ENCODE measurements around the gene SLMAP. TPM values are rescaled to one million over a fixed set of nuclear protein-coding genes. Genes with fewer than 3 reads are reported as not detected.

Gene SLMAP
- total and polyA plus RNA-seq, 2 of the 13 experiments (the other 11 are each of a cell fraction or from before 2014, with no cell fraction given), result 24.0 to 48.3 TPM

DNA sequence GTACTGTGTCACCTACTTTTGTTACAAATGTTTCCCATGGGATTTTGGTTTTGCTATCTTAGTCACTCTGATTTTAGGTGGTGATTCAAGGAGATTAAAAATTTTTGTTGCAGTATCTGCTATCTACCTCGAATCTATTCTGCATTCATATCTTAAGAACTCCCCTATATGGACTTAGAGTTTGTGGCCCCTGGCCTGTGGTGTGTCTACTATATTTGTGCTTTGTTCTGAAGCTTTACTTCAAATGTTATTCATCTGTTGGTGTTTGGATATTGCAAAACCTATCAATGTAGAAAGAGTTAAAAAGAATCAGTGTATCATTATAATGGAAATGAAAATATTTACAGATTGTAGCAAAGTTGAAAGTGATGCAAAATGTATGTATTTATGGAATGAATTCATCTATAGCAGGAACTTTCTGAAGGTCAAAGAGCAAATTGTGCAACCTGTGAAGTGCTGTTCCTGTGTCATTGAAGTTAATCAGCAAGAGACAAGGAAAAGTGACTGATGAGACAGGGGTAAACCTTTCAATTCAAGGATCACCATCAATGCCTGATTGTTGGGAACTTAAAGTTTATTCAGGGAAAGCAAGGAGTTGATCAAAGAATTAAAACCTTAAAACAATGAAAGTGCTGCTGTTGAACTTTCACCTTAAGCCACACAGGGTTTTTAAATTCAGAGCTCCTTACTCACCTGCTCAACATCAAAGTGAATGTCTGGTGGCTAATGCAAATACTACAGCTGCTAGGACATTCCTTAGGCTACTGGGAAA lies 71.0 kb downstream of the SLMAP start (continued):
- TF ChIP-seq, protein P1, sequence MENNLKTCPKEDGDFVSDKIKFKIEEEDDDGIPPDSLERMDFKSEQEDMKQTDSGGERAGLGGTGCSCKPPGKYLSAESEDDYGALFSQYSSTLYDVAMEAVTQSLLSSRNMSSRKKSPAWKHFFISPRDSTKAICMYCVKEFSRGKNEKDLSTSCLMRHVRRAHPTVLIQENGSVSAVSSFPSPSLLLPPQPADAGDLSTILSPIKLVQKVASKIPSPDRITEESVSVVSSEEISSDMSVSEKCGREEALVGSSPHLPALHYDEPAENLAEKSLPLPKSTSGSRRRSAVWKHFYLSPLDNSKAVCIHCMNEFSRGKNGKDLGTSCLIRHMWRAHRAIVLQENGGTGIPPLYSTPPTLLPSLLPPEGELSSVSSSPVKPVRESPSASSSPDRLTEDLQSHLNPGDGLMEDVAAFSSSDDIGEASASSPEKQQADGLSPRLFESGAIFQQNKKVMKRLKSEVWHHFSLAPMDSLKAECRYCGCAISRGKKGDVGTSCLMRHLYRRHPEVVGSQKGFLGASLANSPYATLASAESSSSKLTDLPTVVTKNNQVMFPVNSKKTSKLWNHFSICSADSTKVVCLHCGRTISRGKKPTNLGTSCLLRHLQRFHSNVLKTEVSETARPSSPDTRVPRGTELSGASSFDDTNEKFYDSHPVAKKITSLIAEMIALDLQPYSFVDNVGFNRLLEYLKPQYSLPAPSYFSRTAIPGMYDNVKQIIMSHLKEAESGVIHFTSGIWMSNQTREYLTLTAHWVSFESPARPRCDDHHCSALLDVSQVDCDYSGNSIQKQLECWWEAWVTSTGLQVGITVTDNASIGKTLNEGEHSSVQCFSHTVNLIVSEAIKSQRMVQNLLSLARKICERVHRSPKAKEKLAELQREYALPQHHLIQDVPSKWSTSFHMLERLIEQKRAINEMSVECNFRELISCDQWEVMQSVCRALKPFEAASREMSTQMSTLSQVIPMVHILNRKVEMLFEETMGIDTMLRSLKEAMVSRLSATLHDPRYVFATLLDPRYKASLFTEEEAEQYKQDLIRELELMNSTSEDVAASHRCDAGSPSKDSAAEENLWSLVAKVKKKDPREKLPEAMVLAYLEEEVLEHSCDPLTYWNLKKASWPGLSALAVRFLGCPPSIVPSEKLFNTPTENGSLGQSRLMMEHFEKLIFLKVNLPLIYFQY (CRISPR knock-in tag; IDR thresholded peaks at IDR 0.05; ENCODE audit: borderline replicate concordance), result no peak
- TF ChIP-seq, protein P2, sequence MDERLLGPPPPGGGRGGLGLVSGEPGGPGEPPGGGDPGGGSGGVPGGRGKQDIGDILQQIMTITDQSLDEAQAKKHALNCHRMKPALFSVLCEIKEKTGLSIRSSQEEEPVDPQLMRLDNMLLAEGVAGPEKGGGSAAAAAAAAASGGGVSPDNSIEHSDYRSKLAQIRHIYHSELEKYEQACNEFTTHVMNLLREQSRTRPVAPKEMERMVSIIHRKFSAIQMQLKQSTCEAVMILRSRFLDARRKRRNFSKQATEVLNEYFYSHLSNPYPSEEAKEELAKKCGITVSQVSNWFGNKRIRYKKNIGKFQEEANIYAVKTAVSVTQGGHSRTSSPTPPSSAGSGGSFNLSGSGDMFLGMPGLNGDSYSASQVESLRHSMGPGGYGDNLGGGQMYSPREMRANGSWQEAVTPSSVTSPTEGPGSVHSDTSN (CRISPR knock-in tag; IDR thresholded peaks at IDR 0.05), result no peak
- peak; percentile 96 for TF ChIP-seq CEBPB (IDR thresholded peaks at IDR 0.05; ENCODE audit: borderline replicate concordance, low read depth, low read length)
- no peak for TF ChIP-seq ZNF350 (CRISPR knock-in tag; IDR thresholded peaks at IDR 0.05; ENCODE audit: borderline replicate concordance, low read depth)
- TF ChIP-seq, protein P3, sequence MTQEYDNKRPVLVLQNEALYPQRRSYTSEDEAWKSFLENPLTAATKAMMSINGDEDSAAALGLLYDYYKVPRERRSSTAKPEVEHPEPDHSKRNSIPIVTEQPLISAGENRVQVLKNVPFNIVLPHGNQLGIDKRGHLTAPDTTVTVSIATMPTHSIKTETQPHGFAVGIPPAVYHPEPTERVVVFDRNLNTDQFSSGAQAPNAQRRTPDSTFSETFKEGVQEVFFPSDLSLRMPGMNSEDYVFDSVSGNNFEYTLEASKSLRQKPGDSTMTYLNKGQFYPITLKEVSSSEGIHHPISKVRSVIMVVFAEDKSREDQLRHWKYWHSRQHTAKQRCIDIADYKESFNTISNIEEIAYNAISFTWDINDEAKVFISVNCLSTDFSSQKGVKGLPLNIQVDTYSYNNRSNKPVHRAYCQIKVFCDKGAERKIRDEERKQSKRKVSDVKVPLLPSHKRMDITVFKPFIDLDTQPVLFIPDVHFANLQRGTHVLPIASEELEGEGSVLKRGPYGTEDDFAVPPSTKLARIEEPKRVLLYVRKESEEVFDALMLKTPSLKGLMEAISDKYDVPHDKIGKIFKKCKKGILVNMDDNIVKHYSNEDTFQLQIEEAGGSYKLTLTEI (CRISPR knock-in tag; conservative IDR thresholded peaks at IDR 0.05), result no peak
- TF ChIP-seq MTA1 (CRISPR knock-in tag; IDR thresholded peaks at IDR 0.05; ENCODE audit: borderline replicate concordance), result no peak
- TF ChIP-seq, protein P4, sequence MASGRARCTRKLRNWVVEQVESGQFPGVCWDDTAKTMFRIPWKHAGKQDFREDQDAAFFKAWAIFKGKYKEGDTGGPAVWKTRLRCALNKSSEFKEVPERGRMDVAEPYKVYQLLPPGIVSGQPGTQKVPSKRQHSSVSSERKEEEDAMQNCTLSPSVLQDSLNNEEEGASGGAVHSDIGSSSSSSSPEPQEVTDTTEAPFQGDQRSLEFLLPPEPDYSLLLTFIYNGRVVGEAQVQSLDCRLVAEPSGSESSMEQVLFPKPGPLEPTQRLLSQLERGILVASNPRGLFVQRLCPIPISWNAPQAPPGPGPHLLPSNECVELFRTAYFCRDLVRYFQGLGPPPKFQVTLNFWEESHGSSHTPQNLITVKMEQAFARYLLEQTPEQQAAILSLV (CRISPR knock-in tag; IDR thresholded peaks at IDR 0.05; ENCODE audit: borderline replicate concordance), result no peak
- no peak for TF ChIP-seq ZFAT (CRISPR knock-in tag; conservative IDR thresholded peaks at IDR 0.05)
- peak; percentile 20; the same call in 1 of the 2 replicates for TF ChIP-seq MIER3 (CRISPR knock-in tag; IDR thresholded peaks at IDR 0.05; ENCODE audit: borderline replicate concordance)
- TF ChIP-seq NBN (conservative IDR thresholded peaks at IDR 0.05), result no peak
- TF ChIP-seq RFXAP (CRISPR knock-in tag; IDR thresholded peaks at IDR 0.05; ENCODE audit: borderline replicate concordance), result no peak
- TF ChIP-seq RFX1 (IDR thresholded peaks at IDR 0.05), result no peak
- TF ChIP-seq TARDBP (CRISPR knock-in tag; IDR thresholded peaks at IDR 0.05), result peak; percentile 71
- TF ChIP-seq ZNF501 (CRISPR knock-in tag; IDR thresholded peaks at IDR 0.05), result no peak
- no peak for TF ChIP-seq DMAP1 (CRISPR knock-in tag; IDR thresholded peaks at IDR 0.05)
- TF ChIP-seq MTA3 (CRISPR knock-in tag; IDR thresholded peaks at IDR 0.05), result no peak
- no peak for TF ChIP-seq ATF7 (IDR thresholded peaks at IDR 0.05)
- TF ChIP-seq ATF7 (CRISPR knock-in tag; IDR thresholded peaks at IDR 0.05), result no peak
